ENCODE results near the gene PTPN9.
"Not testable (repeated sequence)": the region's sequence is repeated elsewhere in the genome, so short reads cannot be mapped to it uniquely, and the experiment has no call there.

The PTPN9 gene

GRCh38 chr15:75542386-75542797 is 36.7 kb downstream of the PTPN9 start:
- TF ChIP-seq CTCF (IDR thresholded peaks at IDR 0.05; ENCODE audit: low read depth, low read length), result no peak
- no peak overlapping the region for H3K4me3 ChIP-seq (ENCODE audit: low read depth, low read length)

- H3K4me3 ChIP-seq (ENCODE audit: low read depth, low read length), result no peak overlapping the region
- no peak for TF ChIP-seq CTCF (IDR thresholded peaks at IDR 0.05; ENCODE audit: low read depth, low read length)
These were observed 40.7 kb downstream of the PTPN9 start for GRCh38 chr15:75538376-75538775.

GRCh38 chr15:75533945-75534344 is 45.2 kb downstream of the PTPN9 start:
- H3K4me3 ChIP-seq (ENCODE audit: low read depth, low read length), result no peak overlapping the region
- TF ChIP-seq CTCF (IDR thresholded peaks at IDR 0.05; ENCODE audit: low read depth, low read length), result no peak

- no peak overlapping the region for H3K4me3 ChIP-seq (ENCODE audit: low read depth, low read length)
- peak; percentile 16; the same call in 1 of the 2 replicates for TF ChIP-seq CTCF (IDR thresholded peaks at IDR 0.05; ENCODE audit: low read depth, low read length)
These were observed 46.5 kb downstream of the PTPN9 start for GRCh38 chr15:75532413-75533250.

- no peak overlapping the region for H3K4me3 ChIP-seq (ENCODE audit: low read depth, low read length)
- no peak for TF ChIP-seq CTCF (IDR thresholded peaks at IDR 0.05; ENCODE audit: low read depth, low read length)
These were observed 48.1 kb downstream of the PTPN9 start for GRCh38 chr15:75531041-75531450.

GRCh38 chr15:75530169-75530568 is 48.9 kb downstream of the PTPN9 start:
- TF ChIP-seq CTCF (IDR thresholded peaks at IDR 0.05; ENCODE audit: low read depth, low read length), result no peak
- no peak overlapping the region for H3K4me3 ChIP-seq (ENCODE audit: low read depth, low read length)

- H3K4me3 ChIP-seq (ENCODE audit: low read depth, low read length), result not testable (repeated sequence)
These were observed 53.4 kb downstream of the PTPN9 start for GRCh38 chr15:75525756-75526155.

- no peak for TF ChIP-seq CTCF (IDR thresholded peaks at IDR 0.05; ENCODE audit: low read depth, low read length)
- no peak overlapping the region for H3K4me3 ChIP-seq (ENCODE audit: low read depth, low read length)
These were observed 56.1 kb downstream of the PTPN9 start for GRCh38 chr15:75523011-75523410.

All from WI38 (cell line).